Non-pigmented ciliary epithelial cell (primary cell): ENCODE results near the gene NPAS3.
A peak's percentile ranks its signal among the peaks of the same experiment; 100 is the strongest.

Experiments used
- DNase-seq: peaks from one replicate; pipeline ENCODE4 v3.0.0-alpha.2; 2010; ENCODE audit warnings: low read depth

The NPAS3 gene

GRCh38 chr14:32938719-32939253 lies at the start of gene NPAS3:
TSS of gene NPAS3 (plus strand) at chr14:32938879.
- DNase-seq, result no peak

DNA sequence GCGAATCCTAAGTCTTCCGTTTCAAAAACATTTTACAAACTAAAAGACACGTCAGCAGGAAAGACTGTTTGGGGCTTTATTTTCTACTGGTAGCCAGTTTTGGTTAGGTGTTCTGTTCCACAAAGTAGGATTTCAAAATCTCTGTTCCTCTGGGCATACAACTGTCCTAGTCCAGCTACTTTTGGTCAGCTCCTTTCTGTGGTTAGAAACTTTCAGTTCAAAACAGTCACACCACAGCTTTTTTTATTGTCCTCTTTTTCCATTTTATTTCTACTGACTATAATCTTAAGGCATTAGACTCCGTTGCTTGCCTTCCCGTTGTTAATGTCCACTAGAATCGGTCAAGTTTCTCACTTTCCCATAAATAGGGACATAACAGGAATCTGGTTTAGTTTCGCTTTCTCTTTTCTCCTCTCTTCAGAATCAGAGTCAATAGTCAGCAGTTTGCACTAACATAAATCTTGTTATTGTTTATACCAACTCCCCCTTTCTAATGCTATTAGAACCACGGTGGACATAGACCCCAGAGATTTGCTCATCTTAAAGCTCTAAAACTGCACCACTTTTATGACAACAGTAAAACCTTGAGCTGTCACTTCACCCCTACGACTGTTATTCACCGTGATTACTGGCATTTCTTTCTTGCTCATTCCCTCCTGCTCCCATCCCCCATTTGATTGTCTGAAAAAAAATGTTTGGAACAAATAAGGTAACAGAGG lies 41.5 kb upstream of the NPAS3 start:
- no peak for DNase-seq

- no peak for DNase-seq
These were observed 41.0 kb upstream of the NPAS3 start for GRCh38 chr14:32897698-32898064.

- DNase-seq, result no peak
These were observed 39.8 kb upstream of the NPAS3 start for GRCh38 chr14:32898876-32899275.

- no peak for DNase-seq
These were observed 38.1 kb upstream of the NPAS3 start for GRCh38 chr14:32900547-32900946.

DNA sequence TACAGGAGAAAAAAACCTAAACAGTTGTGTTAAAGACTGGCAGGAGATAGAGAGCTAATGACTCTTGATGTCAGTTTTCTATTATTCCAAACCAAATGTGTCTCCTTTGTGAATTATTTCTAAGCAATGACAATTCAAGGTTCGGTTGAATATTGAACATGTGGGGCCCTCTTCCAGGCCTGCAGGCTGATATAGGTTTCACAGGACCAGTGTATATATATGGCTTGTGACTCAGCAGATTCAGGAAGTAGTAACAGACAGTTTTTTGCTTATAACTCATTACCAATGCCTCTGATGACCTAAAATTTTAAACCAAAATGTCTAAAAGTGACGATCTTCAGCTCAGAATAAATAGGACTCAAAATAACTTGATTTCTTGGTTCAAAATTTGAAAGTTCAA lies 33.7 kb upstream of the NPAS3 start:
- DNase-seq, result no peak

DNA sequence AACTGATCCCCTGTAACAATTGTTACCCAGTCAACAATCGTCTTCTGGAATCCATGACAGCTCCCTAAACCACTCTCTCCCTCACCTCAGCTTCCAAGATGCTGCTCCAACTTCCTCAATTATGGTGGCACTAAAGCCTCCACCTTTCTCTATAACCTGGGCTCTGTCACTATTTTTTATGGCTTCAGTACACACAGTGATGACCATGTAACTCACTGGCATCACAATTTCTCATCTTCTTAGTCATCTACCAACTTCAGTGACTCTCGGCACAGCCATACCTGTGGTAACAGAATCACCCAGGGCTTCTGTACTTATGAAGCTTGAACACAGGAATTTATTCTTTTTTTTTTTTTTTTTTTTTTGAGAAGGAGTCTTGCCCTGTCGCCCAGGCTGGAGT lies 32.0 kb upstream of the NPAS3 start:
- no peak for DNase-seq

DNA sequence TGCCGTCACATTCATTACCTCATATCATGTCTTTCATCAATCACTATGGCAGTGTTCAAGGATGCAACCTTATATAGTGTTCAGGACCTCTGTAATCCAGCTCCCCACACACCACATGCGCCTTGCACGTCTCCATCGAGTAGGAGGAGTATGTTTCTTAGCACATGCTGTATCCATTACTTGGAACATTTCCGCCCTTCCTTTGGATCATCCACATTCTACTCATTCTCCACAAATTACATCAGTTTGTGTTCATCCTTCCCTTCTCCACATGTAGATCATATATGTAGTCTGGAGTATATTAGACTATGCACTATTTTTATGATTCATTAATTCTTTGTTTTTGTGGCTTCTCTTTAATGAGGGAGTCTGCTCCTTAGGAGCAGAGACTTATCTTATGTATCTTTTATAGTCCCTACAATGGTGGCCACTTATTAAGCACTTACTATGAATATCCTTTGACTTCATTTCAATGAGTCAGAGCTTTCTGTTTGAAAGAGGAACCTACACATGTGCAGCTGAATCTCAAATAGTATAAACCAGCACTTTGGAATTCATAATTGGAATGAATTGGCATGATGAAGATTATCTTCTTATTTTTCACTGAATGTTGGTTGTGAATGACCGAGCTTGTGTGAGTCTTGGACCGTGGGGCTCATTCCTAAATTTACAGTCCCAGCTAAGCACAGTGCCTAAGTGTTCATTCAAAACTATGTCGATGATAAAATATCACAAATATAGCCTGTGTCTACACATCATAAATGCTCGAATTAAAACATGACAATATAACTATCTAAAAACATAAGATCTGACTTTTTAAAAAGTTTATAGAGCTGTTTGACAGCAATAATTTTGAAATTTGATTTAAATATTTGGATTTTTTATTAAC lies 30.2 kb upstream of the NPAS3 start:
- DNase-seq, result no peak

DNA sequence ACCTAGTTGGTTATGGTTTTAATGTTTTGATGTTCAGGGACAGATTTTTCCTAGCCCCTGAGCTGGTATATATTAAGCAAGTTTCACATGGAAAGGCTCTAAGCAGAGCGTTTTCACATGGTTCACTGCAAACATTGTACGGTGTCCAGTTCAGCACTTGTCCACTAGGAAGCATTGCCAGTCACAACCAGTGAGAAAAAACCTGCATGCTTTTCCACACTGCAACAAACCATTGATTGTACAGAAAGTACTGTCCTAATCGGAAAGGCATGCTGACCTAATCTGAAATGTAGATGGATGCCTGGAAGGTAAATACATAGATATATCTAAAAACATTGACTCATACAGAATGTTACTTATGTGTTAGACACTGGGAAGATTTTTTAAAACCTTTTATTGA lies 25.0 kb upstream of the NPAS3 start:
- peak; percentile 31 for DNase-seq

GRCh38 chr14:32914391-32914790 lies 24.3 kb upstream of the NPAS3 start:
- DNase-seq, result no peak

GRCh38 chr14:32920696-32921276 lies 17.9 kb upstream of the NPAS3 start:
- DNase-seq, result no peak

DNA sequence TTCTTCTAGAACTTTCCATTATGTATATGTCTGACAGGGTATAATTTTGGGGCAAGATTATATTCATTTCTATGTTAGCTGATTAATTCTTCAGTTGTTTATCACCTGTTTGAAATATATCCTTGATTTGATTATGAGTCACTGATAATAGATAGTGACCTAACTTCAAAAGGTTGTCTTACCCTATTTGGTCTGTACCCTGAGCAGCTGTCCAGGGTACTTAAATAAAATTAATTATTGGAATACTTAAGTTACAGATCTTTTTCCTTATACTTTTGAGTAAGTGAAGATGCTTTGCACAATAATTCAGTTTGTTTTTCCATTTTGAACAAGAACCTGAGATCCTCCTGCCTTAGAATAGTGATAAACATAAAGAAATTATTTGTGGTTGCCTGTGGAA lies 13.2 kb upstream of the NPAS3 start:
- no peak for DNase-seq

GRCh38 chr14:32932302-32932913 lies 6.3 kb upstream of the NPAS3 start:
- no peak for DNase-seq

GRCh38 chr14:32932914-32933628 lies 5.6 kb upstream of the NPAS3 start:
- no peak for DNase-seq

- DNase-seq, result no peak
These were observed 5.0 kb upstream of the NPAS3 start for GRCh38 chr14:32933629-32934072.

GRCh38 chr14:32934073-32934880 lies 4.4 kb upstream of the NPAS3 start:
- no peak for DNase-seq

DNA sequence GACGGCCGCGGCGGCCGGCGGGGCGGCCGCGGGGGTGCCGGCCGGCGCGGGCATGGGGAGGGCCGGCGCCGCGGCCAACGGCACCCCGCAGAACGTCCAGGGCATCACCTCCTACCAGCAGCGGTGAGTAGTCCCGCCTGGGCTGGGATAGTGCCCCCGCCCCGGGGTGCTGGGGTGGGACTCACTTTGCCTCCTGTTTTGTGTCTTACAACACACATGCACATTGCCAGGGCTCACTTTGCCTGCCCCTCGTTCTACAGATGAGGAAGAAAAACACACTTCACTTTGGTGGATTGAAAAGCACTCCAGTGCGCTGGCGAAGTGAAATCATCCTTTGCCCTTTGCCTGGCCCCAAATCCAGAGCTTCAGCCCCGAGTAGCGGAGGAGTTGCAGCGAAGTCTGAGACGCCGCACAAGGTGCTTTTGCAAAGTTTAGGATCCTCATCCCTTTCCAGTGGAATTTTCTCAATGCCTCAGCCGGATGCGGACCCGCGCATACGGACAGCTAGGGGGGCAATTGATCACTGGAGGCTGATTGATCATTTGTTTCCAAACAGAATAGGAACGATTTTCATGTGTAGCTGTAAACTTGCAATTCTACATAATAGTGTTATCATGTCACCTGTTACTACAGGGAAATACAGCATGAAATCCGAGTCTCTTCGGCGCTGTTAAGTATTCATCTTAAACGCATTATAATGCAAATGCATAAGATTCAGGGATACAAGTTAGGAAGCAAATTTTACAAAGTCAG lies 3.6 kb upstream of the NPAS3 start:
- DNase-seq, result no peak

- no peak for DNase-seq
These were observed 781 bp downstream of the NPAS3 start for GRCh38 chr14:32939254-32940065.

DNA sequence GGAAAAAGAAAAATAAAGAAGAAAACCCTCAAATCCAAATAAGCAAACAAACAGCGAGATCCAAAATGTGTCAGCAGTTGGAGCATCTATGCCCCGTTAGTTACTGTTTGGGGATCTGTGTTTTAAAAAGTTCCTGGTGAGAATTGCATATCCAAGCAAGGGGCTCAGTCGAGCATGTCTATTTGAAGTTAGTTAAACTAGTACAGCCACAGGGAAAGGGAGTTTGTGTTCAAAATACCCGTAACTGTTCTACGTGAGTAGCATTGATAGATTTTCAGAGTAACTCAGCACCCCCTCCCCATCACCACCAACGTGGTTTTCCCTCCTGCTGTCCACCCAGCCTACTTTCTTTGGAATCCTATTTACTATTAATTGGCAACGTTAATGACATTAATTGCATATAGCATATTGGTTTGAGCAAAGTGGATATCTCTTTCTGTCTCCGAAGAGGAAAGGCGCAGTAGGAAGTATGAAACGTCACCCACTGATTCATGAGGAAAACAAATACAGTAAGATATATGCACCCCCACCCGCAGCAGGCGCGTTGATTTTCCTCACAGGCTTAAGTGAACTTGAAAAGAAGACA lies 1.5 kb downstream of the NPAS3 start:
- no peak for DNase-seq
